GM12873 (cell line): ENCODE data around the gene DENND5B.

Source experiments
- TF ChIP-seq, protein P1 (sequence below): IDR thresholded peaks from 2 replicates; pipeline ENCODE4 v1.5.1; 2012; ENCODE audit warnings: low read depth, mild to moderate bottlenecking, moderate library complexity, low read length, control low read depth; ENCODE audit not compliant: insufficient read depth; ENCODE audit errors: missing control alignments

The DENND5B gene

DNA sequence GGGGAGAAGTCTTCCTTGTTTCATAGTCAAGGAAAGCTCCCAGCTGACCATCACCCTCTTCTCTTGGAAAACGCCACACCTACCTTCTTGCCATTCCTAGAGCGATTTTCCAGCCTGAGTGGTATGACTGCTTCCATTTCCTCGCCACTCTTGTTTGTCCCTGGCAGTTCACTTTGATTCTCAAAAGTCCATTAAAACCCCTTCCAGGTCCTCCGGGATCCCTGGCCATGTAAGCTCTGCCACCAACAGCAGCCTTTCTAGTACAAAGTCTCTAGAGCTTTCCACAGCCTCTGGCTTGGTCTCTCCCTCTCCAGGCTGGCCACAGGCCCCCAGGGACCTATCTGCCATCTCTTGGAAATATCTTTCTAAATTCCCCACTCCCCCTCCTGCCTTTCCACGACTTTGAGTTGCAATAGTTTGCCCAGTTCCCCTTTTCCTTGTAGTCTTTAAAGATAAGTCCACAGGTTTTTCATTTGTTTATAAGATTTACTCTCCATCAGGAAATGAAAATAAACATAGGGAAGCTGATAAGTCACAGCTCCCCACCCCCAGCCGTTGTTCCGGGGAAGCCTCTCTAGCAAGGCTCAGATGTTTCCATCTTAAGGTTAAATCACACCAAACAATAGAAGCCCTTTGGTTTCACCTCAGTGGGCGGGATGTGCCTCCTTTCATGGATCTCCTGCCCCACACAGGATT is 222.1 kb downstream of the DENND5B start:
- TF ChIP-seq, protein P1, sequence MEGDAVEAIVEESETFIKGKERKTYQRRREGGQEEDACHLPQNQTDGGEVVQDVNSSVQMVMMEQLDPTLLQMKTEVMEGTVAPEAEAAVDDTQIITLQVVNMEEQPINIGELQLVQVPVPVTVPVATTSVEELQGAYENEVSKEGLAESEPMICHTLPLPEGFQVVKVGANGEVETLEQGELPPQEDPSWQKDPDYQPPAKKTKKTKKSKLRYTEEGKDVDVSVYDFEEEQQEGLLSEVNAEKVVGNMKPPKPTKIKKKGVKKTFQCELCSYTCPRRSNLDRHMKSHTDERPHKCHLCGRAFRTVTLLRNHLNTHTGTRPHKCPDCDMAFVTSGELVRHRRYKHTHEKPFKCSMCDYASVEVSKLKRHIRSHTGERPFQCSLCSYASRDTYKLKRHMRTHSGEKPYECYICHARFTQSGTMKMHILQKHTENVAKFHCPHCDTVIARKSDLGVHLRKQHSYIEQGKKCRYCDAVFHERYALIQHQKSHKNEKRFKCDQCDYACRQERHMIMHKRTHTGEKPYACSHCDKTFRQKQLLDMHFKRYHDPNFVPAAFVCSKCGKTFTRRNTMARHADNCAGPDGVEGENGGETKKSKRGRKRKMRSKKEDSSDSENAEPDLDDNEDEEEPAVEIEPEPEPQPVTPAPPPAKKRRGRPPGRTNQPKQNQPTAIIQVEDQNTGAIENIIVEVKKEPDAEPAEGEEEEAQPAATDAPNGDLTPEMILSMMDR = no peak

DNA sequence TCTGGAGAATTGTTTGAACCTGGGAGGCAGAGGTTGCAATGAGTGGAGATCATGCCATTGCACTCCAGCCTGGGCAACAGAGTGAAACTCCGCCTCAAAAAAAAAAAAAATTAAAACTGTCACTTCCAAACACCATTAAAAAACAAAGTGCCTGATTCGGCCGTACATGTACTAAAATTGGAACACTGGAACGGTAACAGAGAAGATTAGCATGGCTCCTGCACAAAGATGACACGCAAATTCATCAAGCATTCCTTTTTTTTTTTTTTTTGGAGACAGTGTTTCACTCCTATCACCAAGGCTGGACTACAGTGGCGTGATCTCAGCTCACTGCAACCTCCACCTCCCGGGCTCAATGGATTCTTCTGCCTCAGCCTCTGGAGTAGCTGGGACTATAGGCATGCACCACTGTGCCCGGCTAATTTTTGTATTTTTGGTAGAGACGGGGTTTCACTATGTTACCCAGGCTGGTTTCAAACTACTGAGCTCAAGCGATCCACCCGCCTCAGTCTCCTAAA is 224.8 kb downstream of the DENND5B start:
- TF ChIP-seq, protein P1 = no peak

DNA sequence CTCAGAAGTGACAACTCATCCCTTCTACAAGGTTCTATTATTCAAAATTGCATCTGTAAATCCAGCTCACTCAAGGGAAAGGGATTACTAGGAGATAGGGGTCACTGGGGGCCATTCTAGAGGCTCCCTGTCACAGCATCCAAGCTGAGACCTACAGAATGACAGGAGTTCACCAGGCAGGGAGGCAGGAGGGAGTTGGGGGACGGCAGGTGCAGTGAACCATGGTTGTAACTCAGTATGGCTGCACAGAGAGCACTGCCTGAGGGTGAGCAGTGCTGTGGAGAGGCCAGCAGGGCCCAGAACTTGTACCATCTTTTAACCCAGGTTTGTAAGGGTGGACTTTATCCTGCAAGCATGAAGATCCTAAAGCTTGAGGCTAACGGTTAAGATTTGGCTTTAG is 227.1 kb downstream of the DENND5B start:
- TF ChIP-seq, protein P1 = no peak

DNA sequence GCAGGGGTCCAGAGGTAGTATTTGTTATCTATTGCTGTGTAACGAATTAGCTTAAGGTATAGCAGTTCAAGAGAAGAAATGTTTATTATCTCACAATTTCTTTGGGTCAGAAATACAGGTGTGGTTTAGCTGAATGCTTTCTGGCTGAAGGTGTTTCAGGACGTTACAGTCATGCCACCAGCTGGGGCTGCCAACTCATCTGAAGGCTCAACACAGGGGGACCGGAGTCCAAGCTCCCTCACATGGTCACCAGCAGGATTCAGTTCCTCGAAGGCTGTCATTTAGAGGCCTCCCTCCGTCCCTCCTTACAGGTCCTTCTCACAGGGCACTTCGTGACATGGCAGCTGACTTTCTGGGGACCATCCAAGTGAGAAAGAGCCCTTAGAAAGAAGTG is 227.5 kb downstream of the DENND5B start:
- TF ChIP-seq, protein P1 = no peak

DNA sequence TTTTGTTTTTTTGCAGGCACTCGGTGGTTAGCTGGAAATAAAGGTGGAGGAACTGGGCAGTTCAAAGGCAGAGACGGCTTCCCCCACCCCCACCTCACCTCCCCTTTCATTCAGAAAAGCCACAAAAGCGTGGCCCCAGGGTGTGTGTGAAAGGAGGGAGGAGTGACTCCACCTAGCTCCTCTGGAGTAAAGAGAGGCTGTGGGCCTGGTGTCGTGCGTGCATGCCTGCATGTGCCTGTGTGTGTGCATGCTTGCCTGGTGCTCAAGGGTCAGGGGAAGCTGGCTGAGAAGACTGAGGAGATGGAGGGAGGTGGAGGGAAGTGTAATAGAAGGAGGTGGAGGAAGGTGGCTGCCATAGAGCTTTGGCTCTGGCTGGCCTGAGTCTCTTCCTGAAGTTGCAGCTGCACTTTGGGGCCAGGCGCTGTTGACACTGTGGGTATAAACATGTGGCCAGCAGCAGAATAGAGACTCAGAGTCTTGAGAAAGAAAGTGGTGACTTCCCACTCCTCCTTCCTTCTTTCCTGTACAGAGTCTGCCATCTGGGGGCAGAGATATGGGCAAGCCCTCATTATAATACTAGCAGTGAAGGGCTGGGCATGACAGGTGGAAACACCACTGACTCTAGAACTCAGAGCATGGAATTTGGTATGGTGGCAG is 228.0 kb downstream of the DENND5B start:
- TF ChIP-seq, protein P1 = peak; percentile 17

DNA sequence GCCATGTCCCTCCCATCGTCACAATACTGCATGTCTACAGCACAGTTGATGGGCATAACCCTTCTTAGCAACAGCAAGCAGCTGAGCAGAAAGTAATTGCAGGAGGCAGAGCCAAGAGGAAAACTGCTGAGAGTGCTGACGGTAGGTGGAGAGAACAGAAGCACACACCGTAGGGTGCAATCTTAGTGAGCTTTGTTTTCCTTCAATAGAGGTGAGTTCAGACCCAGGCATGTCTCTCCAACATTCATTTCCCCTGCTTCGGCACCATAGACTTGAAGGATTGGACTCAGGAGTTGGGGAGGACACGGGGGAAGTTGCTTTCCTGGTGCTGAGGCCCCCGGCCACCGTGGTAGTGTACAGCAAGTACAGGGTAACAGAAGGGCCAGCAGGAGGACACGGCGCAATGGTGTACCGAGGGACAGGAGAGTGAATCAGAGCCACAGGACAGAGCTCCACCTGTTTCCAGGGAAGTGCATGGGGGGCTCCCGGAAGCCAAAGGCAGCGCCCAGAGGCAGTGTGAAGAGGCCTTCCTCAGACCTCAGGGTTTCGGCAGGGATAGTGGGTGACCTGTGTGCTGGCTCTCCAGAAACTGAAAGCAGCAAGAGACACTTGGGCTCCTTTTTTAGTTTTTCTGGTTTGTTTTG is 228.7 kb downstream of the DENND5B start:
- TF ChIP-seq, protein P1 = no peak

DNA sequence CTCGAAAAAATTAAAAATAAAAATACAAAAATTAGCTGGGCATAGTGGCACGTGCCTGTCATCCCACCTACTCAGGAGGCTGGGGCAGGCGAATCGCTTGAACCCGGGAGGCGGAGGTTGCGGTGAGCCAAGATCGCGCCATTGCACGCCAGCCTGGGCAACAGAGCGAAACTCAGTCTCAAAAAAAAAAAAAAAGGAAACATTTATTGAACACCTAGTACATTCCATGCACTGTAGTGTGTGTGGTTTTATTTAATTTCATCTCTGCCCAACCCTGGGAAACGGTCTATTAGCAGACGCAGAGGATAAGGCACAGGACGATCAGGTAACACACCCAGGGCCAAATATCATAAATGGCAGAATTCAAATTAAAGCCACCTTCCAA is 229.2 kb downstream of the DENND5B start:
- TF ChIP-seq, protein P1 = no peak
